Osteoblast (primary cell): ENCODE measurements around the gene RDH16. TPM values are rescaled to one million over a fixed set of nuclear protein-coding genes. Genes with fewer than 3 reads are reported as not detected.
"Not testable (repeated sequence)": the region's sequence is repeated elsewhere in the genome, so short reads cannot be mapped to it uniquely, and the experiment has no call there.

Source experiments
- DNase-seq: peaks from one replicate; pipeline ENCODE4 v3.0.0; 2011; ENCODE audit warnings: low spot score, mixed read lengths; ENCODE audit not compliant: insufficient read length; ENCODE audit errors: missing footprints
- H2AFZ ChIP-seq: 2 replicates; pipeline ENCODE4 v1.6.0; 2011; ENCODE audit warnings: mild to moderate bottlenecking, low read length
- H3K27ac ChIP-seq: 2 replicates; pipeline ENCODE4 v1.5.1; 2011; ENCODE audit warnings: mild to moderate bottlenecking, low read depth, low read length, moderate library complexity
- H3K27me3 ChIP-seq: 2 replicates; pipeline ENCODE4 v1.6.0; 2012; ENCODE audit warnings: mild to moderate bottlenecking, control low read depth, inconsistent platforms, low read length, moderate library complexity; ENCODE audit not compliant: insufficient read depth
- H3K36me3 ChIP-seq: 2 replicates; pipeline ENCODE4 v1.5.1; 2011; ENCODE audit warnings: mild to moderate bottlenecking, low read length, control low read depth, moderate library complexity; ENCODE audit not compliant: insufficient read depth
- H3K4me1 ChIP-seq: 2 replicates; pipeline ENCODE4 v1.5.1; 2011; ENCODE audit warnings: mild to moderate bottlenecking, low read length, control low read depth, moderate library complexity; ENCODE audit not compliant: insufficient read depth
- H3K4me2 ChIP-seq: 2 replicates; pipeline ENCODE4 v1.6.0; 2011; ENCODE audit warnings: mild to moderate bottlenecking, low read length; ENCODE audit not compliant: insufficient read depth
- H3K4me3 ChIP-seq: fragments of 200-600 bp; sonication (generic); 3 replicates; pipeline ENCODE4 v1.5.1; 2012; ENCODE audit warnings: mild to moderate bottlenecking, low read length, inconsistent platforms; ENCODE audit not compliant: insufficient read depth
- H3K79me2 ChIP-seq: 2 replicates; pipeline ENCODE4 v1.6.0; 2012; ENCODE audit warnings: mild to moderate bottlenecking, low read length, control low read depth, inconsistent platforms; ENCODE audit not compliant: insufficient read depth
- H3K9me3 ChIP-seq: 2 replicates; pipeline ENCODE4 v1.5.1; 2011; ENCODE audit warnings: low read depth, low read length, control low read depth
- H4K20me1 ChIP-seq: 2 replicates; pipeline ENCODE4 v1.6.0; 2012; ENCODE audit warnings: mild to moderate bottlenecking, low read length, control low read depth; ENCODE audit not compliant: insufficient read depth
- total RNA-seq: library from RNA; depleted of rRNA; stranded (reverse); fragments of >200 nt; gene quantifications from 2 replicates; pipeline ENCODE4 v1.2.3, GENCODE V29; 2012
- TF ChIP-seq, protein P1 (sequence below): IDR thresholded peaks from 2 replicates; pipeline ENCODE4 v1.5.1; 2011; ENCODE audit warnings: mild to moderate bottlenecking, low read depth, low read length, moderate library complexity; ENCODE audit errors: extremely low read depth

The RDH16 gene
- total RNA-seq, 1 donor, result under 0.01 TPM

DNA sequence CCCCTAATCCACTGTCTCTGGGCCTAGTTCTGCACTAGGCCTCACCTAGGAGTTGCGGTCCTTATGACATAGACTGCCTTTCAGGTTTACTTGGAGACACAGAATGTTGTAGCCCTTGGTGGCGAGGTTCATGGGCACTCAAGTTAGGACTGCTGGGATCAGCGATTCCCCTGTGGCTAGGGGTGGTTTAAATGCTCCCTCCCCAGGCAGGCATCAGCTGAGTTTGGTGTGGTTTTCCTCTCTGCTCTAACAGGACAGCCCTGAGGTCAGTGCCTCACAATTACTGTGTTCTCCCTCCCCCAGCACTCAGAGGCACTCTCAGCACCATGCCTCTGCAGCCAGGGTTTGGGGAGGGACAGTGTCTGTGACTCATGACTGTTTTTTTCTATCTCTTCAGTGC is 22.2 kb upstream of the RDH16 start:
- H3K4me3 ChIP-seq, result no peak overlapping the region
- H3K9me3 ChIP-seq, result no peaks in the 10 kb centered on the region
- TF ChIP-seq, protein P1, sequence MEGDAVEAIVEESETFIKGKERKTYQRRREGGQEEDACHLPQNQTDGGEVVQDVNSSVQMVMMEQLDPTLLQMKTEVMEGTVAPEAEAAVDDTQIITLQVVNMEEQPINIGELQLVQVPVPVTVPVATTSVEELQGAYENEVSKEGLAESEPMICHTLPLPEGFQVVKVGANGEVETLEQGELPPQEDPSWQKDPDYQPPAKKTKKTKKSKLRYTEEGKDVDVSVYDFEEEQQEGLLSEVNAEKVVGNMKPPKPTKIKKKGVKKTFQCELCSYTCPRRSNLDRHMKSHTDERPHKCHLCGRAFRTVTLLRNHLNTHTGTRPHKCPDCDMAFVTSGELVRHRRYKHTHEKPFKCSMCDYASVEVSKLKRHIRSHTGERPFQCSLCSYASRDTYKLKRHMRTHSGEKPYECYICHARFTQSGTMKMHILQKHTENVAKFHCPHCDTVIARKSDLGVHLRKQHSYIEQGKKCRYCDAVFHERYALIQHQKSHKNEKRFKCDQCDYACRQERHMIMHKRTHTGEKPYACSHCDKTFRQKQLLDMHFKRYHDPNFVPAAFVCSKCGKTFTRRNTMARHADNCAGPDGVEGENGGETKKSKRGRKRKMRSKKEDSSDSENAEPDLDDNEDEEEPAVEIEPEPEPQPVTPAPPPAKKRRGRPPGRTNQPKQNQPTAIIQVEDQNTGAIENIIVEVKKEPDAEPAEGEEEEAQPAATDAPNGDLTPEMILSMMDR, result no peak
- no peaks in the 10 kb centered on the region for H3K4me1 ChIP-seq
- no peak for DNase-seq
- H3K79me2 ChIP-seq, result no peaks in the 10 kb centered on the region
- no peak overlapping the region for H2AFZ ChIP-seq
- H3K4me2 ChIP-seq, result no peak overlapping the region
- no peaks in the 10 kb centered on the region for H4K20me1 ChIP-seq
- H3K36me3 ChIP-seq, result no peaks in the 10 kb centered on the region
- no peak overlapping the region for H3K27ac ChIP-seq
- H3K27me3 ChIP-seq, result no peaks in the 10 kb centered on the region

DNA sequence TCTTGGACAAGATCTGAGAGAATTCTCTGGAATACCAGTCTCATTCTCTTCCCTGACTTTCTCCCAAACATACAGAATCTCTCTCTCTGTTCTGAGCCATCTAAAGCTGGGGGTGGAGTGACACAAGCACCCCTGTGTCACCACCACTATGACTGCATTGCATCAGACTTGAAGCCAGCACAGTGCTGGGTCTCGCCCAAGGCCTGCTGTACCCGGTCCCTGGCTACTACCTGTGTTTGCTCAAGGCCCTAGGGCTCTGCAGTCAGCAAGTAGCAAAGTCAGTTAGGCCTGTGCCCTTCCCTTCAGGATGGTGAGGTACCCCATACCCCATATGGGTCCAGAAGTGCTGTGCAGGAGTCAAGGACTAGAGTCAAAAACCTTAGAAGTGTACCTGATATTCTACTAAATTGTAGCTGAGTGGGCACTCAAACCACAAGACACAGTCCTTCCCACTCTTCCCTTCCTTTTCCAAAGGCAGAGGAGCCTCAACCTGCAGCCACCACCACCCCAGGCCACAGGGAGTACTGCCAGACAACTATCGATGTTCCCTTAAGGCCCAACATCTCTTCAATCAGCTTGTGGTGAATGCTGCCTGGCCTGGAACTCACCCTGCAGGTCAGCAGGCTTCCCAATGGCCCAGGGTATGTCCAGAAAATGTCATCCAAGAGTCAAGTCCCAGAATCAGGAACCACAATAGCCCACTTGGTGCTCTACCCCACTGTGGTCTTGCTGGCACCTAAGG is 21.2 kb upstream of the RDH16 start:
- H3K9me3 ChIP-seq, result no peaks in the 10 kb centered on the region
- H2AFZ ChIP-seq, result no peak overlapping the region
- H3K4me1 ChIP-seq, result no peaks in the 10 kb centered on the region
- no peaks in the 10 kb centered on the region for H3K79me2 ChIP-seq
- H3K36me3 ChIP-seq, result no peaks in the 10 kb centered on the region
- no peaks in the 10 kb centered on the region for H3K27me3 ChIP-seq
- H3K27ac ChIP-seq, result no peak overlapping the region
- no peak overlapping the region for H3K4me3 ChIP-seq
- no peak for DNase-seq
- no peaks in the 10 kb centered on the region for H4K20me1 ChIP-seq
- TF ChIP-seq, protein P1, result no peak
- H3K4me2 ChIP-seq, result no peak overlapping the region

DNA sequence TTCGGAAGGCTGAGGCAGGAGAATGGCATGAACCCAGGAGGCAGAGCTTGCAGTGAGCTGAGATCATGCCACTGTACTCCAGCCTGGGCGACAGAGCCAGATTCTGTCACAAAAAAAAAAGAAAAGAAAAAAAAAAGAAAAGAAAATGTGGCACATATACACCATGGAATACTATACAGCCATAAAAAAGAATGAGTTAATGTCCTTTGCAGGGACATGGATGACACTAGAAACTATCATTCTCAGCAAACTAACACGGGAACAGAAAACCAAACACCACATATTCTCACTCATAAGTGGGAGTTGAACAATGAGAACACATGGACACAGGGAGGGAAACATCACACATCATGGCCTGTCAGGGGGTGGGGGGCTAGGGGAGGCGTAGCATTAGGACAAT is 20.0 kb upstream of the RDH16 start:
- not testable (repeated sequence) for H3K27me3 ChIP-seq, DNase-seq, H3K4me1 ChIP-seq, H3K4me3 ChIP-seq, H3K79me2 ChIP-seq, H3K27ac ChIP-seq, H3K36me3 ChIP-seq, H3K9me3 ChIP-seq, H3K4me2 ChIP-seq, H4K20me1 ChIP-seq, H2AFZ ChIP-seq

DNA sequence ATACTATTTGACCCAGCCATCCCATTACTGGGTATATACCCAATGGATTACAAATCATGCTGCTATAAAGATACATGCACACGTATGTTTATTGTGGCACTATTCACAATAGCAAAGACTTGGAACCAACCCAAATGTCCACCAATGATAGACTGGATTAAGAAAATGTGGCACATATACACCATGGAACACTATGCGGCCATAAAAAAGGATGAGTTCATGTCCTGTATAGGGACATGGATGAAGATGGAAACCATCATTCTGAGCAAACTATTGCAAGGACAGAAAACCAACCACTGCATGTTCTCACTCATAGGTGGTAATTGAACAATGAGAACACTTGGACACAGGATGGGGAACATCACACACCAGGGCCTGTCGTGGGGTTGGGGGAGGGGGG is 16.8 kb upstream of the RDH16 start:
- DNase-seq, result not testable (repeated sequence)

DNA sequence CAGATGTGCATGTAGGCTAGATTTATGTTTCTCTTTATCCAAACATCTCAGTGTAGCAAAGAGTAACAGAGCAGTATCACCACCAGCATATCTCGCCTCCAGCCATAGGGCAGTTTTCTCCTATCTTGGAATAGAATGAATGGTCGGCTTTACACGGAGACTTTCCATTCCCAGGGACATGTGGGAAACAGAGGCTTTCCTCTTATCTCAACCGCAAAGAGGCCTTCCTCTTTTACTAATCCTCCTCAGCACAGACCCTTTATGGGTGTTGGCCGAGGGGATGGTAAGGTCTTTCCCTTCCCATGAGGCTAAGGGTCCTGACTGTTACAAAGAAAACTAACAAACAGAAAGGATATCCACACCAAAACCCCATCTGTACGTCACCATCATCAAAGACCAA is 11.5 kb upstream of the RDH16 start:
- not testable (repeated sequence) for H3K4me2 ChIP-seq, H3K27me3 ChIP-seq, H3K27ac ChIP-seq, H3K4me1 ChIP-seq, H3K36me3 ChIP-seq, H3K4me3 ChIP-seq, H2AFZ ChIP-seq, DNase-seq, H3K9me3 ChIP-seq, H4K20me1 ChIP-seq, H3K79me2 ChIP-seq

More for the DNA sequence above, 16.8 kb upstream of the RDH16 start:
- not testable (repeated sequence) for H3K36me3 ChIP-seq, H3K79me2 ChIP-seq, H3K27ac ChIP-seq, H3K4me1 ChIP-seq, H3K27me3 ChIP-seq, H4K20me1 ChIP-seq, H3K4me2 ChIP-seq, H3K9me3 ChIP-seq, H3K4me3 ChIP-seq, H2AFZ ChIP-seq

DNA sequence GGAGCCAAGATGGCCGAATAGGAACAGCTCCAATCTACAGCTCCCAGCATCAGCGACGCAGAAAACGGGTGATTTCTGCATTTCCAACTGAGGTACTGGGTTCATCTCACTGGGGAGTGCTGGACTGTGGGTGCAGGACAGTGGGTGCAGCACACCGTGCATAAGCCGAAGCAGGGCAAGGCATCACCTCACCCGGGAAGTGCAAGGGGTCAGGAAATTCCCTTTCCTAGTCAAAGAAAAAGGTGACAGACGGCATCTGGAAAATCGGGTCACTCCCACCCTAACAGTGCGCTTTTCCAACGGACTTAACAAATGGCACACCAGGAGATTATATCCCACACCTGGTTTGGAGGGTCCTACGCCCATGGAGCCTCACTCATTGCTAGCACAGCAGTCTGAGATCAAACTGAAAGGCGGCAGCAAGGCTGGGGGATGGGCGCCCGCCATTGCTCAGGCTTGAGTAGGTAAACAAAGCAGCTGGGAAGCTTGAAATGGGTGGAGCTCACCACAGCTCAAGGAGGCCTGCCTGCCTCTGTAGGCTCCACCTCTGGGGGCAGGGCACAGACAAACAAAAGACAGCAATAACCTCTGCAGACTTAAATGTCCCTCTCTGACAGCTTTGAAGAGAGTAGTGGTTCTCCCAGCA is 8.7 kb upstream of the RDH16 start:
- H3K27ac ChIP-seq, H2AFZ ChIP-seq, H3K9me3 ChIP-seq, H4K20me1 ChIP-seq, H3K79me2 ChIP-seq, H3K36me3 ChIP-seq, H3K4me2 ChIP-seq, H3K4me3 ChIP-seq, H3K4me1 ChIP-seq, H3K27me3 ChIP-seq, DNase-seq: not testable (repeated sequence)

DNA sequence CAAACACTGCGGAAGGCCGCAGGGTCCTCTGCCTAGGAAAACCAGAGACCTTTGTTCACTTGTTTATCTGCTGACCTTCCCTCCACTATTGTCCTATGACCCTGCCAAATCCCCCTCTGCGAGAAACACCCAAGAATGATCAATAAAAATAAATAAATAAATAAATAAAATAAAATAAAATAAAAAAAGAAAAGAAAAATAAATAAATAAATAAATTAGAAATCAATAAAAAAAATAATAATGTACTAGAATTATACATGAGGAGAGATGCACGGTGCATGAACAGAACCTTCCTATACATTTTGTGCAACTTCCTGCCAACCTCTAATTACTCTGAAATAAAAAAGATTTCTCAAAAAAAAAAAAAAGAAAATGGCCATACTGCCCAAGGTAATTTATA is 7.7 kb upstream of the RDH16 start:
- not testable (repeated sequence) for H3K4me1 ChIP-seq

More for the DNA sequence above, 7.7 kb upstream of the RDH16 start:
- H2AFZ ChIP-seq, H3K36me3 ChIP-seq, H3K79me2 ChIP-seq, H3K9me3 ChIP-seq, H3K4me3 ChIP-seq, H3K4me2 ChIP-seq, DNase-seq, H3K27ac ChIP-seq, H3K27me3 ChIP-seq, H4K20me1 ChIP-seq: not testable (repeated sequence)
